ENCODE data around the gene SPINK5.

- TF ChIP-seq, protein P1, sequence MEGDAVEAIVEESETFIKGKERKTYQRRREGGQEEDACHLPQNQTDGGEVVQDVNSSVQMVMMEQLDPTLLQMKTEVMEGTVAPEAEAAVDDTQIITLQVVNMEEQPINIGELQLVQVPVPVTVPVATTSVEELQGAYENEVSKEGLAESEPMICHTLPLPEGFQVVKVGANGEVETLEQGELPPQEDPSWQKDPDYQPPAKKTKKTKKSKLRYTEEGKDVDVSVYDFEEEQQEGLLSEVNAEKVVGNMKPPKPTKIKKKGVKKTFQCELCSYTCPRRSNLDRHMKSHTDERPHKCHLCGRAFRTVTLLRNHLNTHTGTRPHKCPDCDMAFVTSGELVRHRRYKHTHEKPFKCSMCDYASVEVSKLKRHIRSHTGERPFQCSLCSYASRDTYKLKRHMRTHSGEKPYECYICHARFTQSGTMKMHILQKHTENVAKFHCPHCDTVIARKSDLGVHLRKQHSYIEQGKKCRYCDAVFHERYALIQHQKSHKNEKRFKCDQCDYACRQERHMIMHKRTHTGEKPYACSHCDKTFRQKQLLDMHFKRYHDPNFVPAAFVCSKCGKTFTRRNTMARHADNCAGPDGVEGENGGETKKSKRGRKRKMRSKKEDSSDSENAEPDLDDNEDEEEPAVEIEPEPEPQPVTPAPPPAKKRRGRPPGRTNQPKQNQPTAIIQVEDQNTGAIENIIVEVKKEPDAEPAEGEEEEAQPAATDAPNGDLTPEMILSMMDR (IDR thresholded peaks at IDR 0.05; ENCODE audit: borderline replicate concordance, extremely low read depth, low read length, poor library complexity, severe bottlenecking), result no peak
- no peak for TF ChIP-seq EZH2 (IDR thresholded peaks at IDR 0.05; ENCODE audit: borderline replicate concordance, low read depth, low read length, severe bottlenecking)
Measured at GRCh38 chr5:148063861-148064260, at the start of gene SPINK5.

Measured in DND-41 (cell line).